ENCODE results near the gene YEATS2. TPM values are rescaled to one million over a fixed set of nuclear protein-coding genes. Genes with fewer than 3 reads are reported as not detected.

YEATS2 gene
- total RNA-seq, 1 experiment from 2014 or later, result 38.6 TPM

DNA sequence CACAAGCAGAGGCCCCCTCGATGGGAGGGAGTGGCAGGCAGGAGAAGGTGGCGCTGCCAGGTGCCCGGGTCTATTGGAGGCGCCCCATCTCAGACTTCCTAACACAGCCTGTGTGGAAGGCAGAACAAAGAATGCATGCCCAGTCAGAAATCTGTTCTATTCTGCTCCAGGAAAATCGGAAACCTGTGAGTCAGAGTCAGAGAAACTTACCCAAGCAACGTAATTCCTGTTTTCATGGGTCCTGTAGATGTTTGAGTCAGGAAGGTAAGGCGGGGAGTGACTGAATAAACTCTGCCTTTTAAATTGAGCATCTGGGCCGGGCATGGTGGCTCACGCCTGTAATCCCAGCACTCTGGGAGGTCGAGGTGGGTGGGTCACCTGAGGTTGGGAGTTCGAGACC lies 114.0 kb downstream of the YEATS2 start:
- Histone ChIP-seq H3K4me1 (ENCODE audit: control insufficient read depth in 1 of 2, insufficient read depth in 2 of 2, low read length in 2 of 2) (no peaks in the 10 kb centered on the region), H3K4me2 (ENCODE audit: low read length) (no peak overlapping the region), H3K4me3 (replicated peaks in 1 of 2; ENCODE audit: low read depth in 1 of 2, low read length in 2 of 2) (no peak overlapping the region), H3K9me2 (ENCODE audit: insufficient read depth) (no peaks in the 10 kb centered on the region), H3K27me3 (ENCODE audit: insufficient read depth, low read length) (no peaks in the 10 kb centered on the region), H2AFZ (ENCODE audit: low read depth, low read length, poor library complexity, severe bottlenecking) (no peak overlapping the region), H3K27ac (ENCODE audit: low read depth, low read length) (no peak overlapping the region), H4K20me1 (ENCODE audit: insufficient read depth) (no peaks in the 10 kb centered on the region), H3K9ac (ENCODE audit: low read length) (no peak overlapping the region), H3K9me3 (ENCODE audit: control insufficient read depth in 1 of 2, insufficient read depth in 1 of 2, low read depth in 1 of 2, low read length in 2 of 2) (no peaks in the 10 kb centered on the region), H3K79me2 (ENCODE audit: insufficient read depth, low read length) (no peaks in the 10 kb centered on the region), H3K36me3 (ENCODE audit: control insufficient read depth in 1 of 2, insufficient read depth in 2 of 2, low read length in 2 of 2) (peaks cover 26 to 28% of the 10 kb centered on the region in 2 experiments)
- ChIA-PET RAD21 (ENCODE audit: low non-redundant PET in 1 of 2, low total read pairs in 2 of 2, uncharacterized antibody in 2 of 2, unreplicated experiment in 2 of 2) (no interaction called here), CTCF (no interaction called here), POLR2A (no interaction called here)
- no TSS peak for BruUV-seq (replicated peaks)
- ATAC-seq (no peak), DNase-seq (ENCODE audit: low read depth, low spot score) (no peak)
- TF ChIP-seq FOSL1 (IDR thresholded peaks at IDR 0.05; ENCODE audit: low read depth) (no peak), ZNF274 (IDR thresholded peaks at IDR 0.05; ENCODE audit: low read depth, low read length) (no peak), CEBPB (IDR thresholded peaks at IDR 0.05; ENCODE audit: low read depth) (no peak), SRF (IDR thresholded peaks at IDR 0.05; ENCODE audit: low read depth) (no peak), POLR2AphosphoS5 (IDR thresholded peaks at IDR 0.05; ENCODE audit: low read depth, low read length) (no peak), YY1 (IDR thresholded peaks at IDR 0.05; ENCODE audit: extremely low read depth, insufficient replicate concordance, low read depth, low read length) (no peak), EZH2phosphoT487 (IDR thresholded peaks at IDR 0.05; ENCODE audit: borderline replicate concordance) (no peak), EZH2 (IDR thresholded peaks at IDR 0.05) (no peak), EGR1 (IDR thresholded peaks at IDR 0.05; ENCODE audit: low read depth) (no peak), RAD21 (IDR thresholded peaks at IDR 0.05; ENCODE audit: low read depth) (no peak), SP1 (IDR thresholded peaks at IDR 0.05; ENCODE audit: low read depth) (no peak), ZFX (IDR thresholded peaks at IDR 0.05) (no peak), CBX3 (IDR thresholded peaks at IDR 0.05; ENCODE audit: low read depth) (no peak), POLR2A (IDR thresholded peaks at IDR 0.05; ENCODE audit: borderline replicate concordance, extremely low read depth, insufficient read depth, insufficient read length) (no peak), TCF7L2 (IDR thresholded peaks at IDR 0.05; ENCODE audit: borderline replicate concordance, extremely low read depth, insufficient read depth, insufficient read length) (no peak), SIN3A (IDR thresholded peaks at IDR 0.05; ENCODE audit: low read depth) (no peak)
- TF ChIP-seq, protein P1, sequence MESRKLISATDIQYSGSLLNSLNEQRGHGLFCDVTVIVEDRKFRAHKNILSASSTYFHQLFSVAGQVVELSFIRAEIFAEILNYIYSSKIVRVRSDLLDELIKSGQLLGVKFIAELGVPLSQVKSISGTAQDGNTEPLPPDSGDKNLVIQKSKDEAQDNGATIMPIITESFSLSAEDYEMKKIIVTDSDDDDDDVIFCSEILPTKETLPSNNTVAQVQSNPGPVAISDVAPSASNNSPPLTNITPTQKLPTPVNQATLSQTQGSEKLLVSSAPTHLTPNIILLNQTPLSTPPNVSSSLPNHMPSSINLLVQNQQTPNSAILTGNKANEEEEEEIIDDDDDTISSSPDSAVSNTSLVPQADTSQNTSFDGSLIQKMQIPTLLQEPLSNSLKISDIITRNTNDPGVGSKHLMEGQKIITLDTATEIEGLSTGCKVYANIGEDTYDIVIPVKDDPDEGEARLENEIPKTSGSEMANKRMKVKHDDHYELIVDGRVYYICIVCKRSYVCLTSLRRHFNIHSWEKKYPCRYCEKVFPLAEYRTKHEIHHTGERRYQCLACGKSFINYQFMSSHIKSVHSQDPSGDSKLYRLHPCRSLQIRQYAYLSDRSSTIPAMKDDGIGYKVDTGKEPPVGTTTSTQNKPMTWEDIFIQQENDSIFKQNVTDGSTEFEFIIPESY (IDR thresholded peaks at IDR 0.05; ENCODE audit: extremely low read depth, insufficient replicate concordance, low read length), result no peak
- TF ChIP-seq, protein P2, sequence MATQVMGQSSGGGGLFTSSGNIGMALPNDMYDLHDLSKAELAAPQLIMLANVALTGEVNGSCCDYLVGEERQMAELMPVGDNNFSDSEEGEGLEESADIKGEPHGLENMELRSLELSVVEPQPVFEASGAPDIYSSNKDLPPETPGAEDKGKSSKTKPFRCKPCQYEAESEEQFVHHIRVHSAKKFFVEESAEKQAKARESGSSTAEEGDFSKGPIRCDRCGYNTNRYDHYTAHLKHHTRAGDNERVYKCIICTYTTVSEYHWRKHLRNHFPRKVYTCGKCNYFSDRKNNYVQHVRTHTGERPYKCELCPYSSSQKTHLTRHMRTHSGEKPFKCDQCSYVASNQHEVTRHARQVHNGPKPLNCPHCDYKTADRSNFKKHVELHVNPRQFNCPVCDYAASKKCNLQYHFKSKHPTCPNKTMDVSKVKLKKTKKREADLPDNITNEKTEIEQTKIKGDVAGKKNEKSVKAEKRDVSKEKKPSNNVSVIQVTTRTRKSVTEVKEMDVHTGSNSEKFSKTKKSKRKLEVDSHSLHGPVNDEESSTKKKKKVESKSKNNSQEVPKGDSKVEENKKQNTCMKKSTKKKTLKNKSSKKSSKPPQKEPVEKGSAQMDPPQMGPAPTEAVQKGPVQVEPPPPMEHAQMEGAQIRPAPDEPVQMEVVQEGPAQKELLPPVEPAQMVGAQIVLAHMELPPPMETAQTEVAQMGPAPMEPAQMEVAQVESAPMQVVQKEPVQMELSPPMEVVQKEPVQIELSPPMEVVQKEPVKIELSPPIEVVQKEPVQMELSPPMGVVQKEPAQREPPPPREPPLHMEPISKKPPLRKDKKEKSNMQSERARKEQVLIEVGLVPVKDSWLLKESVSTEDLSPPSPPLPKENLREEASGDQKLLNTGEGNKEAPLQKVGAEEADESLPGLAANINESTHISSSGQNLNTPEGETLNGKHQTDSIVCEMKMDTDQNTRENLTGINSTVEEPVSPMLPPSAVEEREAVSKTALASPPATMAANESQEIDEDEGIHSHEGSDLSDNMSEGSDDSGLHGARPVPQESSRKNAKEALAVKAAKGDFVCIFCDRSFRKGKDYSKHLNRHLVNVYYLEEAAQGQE (IDR thresholded peaks at IDR 0.05; ENCODE audit: low read depth), result no peak
- TF ChIP-seq, protein P3, sequence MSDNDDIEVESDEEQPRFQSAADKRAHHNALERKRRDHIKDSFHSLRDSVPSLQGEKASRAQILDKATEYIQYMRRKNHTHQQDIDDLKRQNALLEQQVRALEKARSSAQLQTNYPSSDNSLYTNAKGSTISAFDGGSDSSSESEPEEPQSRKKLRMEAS (IDR thresholded peaks at IDR 0.05), result no peak
- intact Hi-C loops (cut with micrococcal nuclease), result no loop called here

Data from HCT116 (cell line).